ENCODE data around the gene SYT13.

SYT13 gene

DNA sequence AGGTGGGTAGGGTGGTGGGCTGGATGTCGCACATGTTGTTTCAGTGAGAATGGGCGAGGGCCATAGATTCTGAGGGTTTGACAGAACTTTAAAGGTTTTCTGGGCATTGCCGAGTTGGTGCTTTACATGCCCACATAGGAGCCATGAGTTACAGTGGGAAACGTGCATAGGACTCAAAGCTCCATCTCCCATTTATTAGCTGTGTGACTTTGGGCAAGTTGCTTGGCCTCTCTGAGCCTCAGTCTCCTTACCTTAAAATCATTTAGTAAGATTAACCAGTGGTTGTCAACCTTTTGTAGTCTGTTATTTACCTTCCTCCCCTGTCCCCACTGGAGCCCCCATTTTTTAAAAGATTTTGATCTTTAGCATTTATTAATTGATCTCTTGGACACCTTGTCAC lies 67.4 kb downstream of the SYT13 start:
- no peak for DNase-seq (ENCODE audit: low spot score)

DNA sequence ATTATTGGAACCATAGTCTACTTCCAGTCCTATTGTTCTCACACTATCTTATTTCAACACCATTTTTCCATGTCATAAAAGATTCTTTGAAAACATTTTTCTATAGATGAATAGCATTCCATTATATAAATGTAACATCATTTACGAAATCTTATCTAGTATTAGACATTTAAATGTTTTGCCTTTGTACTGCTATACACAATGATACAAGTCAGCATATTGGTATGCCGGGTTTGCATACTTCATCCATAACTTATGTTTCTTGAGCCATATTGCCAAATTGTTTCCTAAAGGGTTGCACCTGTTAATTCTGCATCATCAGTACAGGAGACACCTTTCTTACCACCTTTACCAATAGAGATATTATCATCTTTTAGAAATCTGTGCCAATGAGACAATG lies 68.2 kb downstream of the SYT13 start:
- DNase-seq (ENCODE audit: low spot score): no peak

DNA sequence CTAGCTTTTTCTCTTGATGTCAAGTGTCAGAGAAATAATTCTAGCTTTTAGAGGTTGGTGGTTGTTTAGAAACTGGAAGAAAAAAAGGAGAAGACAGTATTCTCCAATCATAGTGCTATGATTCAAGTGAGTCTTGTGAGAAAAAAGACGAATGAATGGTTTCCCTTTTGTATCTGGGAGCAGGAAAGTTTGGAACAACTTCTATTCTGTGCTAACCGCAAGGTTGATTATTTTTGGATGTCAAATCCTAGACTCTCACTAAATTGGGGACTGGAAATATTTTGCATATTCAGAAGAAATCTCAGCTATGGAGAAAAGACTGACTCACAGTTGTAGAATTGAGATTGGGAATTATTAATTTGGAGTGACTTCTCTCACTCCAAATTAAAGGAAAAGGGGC lies 69.2 kb downstream of the SYT13 start:
- DNase-seq (ENCODE audit: low spot score): no peak

DNA sequence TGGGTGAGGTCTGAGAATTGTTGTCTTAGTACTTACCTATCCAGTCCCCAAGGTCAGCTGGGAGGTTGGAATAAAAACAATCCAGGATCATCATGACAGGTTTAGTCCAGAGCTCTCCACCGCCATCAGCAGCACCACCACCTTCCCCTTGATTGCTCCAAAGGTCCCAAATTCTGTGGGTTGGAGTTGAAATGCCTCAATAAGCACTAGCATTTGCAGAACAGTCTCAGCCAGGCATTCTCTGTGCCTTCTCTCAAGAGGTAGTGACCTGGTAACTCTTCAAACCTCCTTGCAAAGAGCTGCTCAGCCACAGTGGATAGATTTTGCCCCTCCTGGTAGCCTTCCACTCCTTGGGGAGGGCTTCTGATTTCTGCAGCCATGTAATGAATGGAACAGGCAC lies 70.1 kb downstream of the SYT13 start:
- no peak for DNase-seq (ENCODE audit: low spot score)

DNA sequence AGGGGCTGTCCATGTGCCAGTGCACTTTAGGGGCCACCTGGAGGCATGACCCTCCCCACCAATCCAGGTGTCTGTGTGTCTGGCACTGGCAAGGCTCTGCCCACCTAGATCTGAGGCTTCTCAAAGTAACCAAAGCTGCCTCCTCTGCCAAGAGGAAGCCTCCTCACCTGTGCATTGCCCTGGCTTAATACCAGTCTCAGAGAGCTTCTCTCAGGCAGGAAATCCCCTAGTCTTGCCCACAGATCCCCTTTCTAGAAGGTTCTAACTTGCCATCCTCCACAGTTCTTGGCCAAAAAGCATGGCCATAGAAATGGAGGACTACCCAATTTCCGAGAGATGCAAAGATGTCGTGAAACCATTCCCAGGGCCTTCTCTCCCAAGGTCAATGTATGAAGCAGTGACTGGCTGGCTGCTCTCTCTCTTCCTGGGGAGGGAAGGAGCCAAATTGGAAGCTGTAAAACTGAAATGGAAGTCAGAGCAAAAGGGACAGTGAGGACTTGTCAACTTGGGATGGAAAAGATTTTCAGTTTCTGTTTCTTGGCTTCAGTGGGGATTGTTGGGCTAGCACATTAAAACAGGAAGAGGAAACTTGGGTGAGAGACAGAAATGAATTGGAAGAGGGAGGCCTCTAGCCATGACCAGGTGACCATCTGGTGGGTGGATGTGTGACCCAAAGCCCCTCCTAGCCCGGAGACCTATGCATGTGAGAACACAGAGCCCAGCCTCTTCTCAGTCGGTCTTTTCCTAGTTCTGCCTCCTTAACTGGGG lies 70.9 kb downstream of the SYT13 start:
- DNase-seq (ENCODE audit: low spot score): no peak

DNA sequence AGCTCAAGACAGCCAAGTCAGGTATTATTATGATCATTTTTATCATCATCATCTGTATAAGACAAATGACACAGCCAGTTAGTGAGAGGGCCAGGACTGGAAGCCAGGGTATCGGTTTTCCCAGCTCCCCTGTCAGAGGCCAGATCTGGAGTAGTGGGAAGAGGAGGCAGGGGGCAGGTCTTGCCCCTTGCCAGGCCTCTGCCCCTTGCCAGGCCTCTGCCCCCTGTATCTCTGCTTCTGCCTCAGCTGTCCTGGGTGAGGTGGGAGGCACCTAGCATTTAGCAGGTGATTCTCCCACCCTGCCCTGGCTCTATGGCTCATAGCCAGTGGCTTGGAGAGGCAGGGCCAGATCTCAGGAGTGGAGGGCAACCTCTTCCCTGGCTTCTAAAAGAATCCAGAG lies 72.4 kb downstream of the SYT13 start:
- DNase-seq (ENCODE audit: low spot score): no peak

DNA sequence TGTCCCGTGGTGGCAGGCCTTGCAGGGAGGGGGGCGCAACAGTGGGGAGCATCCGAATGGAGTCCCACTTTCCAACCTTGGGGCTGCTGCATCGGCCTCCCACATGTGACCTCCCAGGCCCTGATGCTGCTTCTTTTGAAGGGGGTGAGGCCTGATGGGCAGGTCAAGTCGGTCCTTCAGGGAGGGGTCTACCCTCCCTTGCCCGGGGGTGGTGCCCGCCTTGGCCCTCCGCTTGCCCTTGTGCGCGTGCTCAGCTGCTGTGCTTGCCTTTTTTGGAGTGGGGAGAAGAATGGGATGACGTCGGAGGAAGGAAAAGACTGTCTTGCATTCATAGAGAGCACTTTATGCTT lies 72.8 kb downstream of the SYT13 start:
- no peak for DNase-seq (ENCODE audit: low spot score)

DNA sequence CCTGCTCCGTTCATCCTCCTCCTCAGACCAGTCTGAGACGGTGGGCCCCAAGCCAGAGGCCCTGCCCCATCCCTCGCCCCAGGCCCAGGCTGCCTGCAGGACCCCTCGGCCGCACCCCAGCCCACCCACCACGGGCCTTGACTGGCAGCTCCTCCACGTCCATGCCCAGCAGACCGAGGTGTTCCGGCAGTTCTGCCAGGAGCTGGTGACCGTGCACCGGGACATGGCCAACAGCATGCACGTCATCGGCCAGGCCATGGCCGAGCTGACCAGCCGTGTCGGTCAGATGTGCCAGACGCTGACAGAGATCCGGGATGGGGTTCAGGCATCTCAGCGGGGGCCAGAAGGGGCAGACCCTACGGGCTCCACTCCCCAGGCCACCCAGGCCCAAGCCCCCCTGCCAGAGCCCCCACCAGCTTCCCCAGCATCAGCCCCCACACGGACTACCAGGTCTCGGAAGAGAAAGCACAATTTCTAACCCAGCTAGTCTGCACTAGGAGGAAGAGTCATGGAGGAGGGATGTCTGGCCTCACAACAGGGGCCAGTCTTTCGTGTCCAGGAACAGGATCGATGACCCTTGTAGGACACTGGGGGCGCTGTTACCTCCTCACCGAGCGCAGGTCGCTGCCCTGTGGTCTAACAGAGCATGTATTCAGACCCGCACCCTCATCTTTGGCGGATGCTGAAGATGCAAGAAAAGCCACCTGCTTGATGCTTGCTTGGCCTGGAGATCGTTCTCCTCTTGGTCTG lies 73.4 kb downstream of the SYT13 start:
- no peak for DNase-seq (ENCODE audit: low spot score)

DNA sequence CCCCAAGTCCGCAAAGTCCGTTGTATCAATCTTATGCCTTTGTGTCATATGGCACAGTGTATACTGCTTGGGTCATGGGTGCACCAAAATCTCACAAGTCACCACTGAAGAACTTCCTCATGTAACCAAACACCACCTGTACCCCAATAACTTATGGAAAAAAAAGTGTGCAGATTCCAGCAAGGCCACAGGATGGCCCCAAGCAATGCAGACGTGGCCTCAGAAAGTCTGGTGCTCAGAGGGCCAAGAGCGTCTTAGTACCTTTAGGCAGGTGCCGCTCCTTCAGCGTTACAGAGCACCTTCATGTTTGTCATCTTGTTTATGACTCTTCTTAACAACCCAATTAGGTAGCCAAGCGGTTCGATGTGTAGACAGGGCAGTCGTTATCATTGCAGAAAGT lies 74.4 kb downstream of the SYT13 start:
- no peak for DNase-seq (ENCODE audit: low spot score)

DNA sequence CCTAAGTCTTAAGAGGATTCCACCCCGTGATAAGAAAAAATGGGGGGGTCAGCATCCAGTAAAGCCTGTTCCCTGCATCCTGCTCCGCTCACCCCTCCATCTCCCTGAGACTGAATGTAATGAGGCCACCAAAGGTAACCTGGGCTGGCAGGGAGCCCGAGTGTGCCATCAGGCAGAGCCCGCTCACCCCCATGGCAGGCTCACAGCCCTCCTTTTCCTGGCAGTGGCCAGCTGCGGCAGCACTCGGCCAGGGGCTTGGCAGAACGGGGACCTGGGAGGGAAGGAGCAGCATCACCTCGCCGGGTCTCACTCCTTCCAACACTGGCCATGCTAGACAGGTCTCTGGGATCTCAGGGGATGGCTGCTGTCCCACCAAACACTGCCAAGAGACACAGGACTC lies 75.3 kb downstream of the SYT13 start:
- DNase-seq (ENCODE audit: low spot score): no peak

DNA sequence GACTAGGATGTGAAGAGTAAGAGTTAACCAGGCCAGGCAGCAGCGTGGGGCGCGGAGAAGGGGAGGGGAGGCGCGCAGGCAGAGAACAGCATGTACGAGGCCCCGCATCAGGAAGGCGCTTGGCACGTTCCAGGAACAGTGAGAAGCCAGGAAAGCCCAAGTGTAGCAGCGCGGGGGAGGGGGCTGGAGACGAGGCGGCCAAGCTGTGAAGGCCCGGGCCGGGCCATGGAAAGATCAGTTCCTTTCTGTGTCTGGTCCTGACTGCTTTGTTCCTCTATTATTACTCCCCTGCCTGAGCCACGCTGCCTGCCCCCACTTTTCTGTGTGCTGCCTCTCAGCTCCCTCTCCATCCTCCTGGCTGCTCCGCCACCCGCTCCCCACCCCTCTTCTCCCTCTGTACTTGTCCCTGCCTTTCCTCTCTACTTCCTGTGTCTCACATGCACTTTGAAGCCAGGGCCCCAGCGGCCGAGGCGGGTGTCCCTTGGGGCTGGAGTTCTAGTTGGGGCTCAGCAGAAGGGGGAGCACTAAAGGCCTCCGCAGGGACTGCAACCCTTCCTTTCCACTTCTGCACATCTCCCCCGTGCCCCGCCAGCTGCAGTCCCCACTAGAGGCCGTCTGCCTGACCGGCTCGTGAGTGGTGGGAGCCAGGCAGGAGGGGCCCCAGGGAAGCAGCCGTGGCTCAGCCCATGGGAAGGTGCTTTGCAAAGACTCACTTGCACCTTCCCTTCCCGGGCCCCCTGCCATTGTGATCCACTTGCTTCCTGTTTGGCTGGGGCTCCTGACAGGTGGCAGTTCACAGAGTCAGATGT lies 76.0 kb downstream of the SYT13 start:
- no peak for DNase-seq (ENCODE audit: low spot score)

DNA sequence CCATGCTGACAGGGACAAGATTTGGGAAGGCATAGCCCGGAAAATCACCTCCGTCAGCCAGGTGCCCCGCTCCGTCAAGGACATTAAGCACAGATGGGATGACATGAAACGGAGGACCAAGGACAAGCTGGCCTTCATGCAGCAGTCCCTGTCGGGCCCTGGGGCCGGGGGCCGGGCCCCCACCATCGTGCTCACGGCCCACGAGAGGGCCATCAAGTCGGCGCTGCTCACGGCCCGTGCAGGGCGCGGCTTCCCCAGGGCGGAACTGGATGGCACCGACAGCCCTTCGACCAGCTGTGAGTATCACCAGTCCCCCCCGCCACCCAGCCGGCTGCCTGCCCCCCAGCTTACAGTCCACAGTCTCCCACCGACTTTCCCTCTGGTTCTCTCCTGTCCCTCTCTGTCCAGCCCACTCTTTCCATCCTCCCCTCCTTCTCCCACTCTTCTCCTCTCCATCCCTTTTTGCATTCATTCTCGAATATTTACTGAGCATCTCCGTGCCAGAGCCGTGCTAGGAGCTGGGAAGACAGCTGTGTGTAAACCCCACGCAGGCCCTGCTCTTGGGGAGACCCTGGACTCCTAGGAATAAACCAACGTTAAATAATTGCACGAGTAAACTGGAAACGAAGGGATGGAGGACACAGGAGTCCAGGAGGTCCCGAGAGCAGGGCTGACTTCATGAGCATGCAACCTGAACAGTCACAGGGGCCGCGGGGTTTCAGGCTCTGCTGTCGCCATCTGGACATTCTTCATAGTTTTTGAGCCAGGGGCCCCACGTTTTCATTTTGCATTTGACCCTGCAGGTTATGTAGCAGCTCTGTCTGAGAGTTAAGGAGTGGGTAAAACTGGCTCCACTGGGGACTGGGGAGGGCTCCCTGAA lies 76.9 kb downstream of the SYT13 start:
- DNase-seq (ENCODE audit: low spot score): no peak

DNA sequence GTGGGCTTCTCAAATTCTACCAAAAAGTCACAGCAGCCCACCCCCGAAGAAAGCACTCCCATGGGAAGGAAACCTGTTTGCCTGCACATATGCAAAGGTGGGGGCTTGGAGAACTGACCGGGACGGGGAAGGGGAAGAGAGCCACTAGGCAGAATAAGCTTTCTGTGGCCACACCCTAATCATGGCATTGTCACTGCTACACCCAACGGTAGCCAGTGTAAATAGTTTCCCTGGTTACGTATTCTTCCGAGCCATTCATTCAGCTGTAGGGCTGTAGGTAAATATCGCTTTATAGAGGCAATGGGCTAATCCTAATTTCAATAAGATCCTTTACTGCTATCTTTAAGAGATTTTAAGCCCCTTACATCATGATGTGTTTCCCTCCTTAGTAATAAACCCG lies 78.0 kb downstream of the SYT13 start:
- DNase-seq (ENCODE audit: low spot score): no peak

DNA sequence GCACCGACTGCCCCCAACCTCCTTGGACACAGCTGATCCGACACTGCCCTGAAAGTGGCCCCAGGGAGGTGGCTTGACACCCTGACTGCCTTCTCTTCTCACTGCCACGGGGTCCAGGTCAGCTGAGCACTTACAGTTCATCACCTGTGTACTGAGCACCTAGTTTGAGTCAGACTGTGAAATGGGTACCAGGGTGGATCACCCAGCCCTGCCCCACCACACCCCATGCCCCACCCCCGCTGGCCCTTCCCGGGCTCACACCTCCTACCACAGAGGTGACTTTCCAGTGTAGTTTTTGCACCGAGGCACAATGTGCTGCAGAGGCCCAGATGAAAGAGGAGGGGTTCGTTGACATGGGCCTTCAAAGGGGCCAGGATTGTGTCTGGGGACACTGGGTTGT lies 80.2 kb downstream of the SYT13 start:
- no peak for DNase-seq (ENCODE audit: low spot score)

DNA sequence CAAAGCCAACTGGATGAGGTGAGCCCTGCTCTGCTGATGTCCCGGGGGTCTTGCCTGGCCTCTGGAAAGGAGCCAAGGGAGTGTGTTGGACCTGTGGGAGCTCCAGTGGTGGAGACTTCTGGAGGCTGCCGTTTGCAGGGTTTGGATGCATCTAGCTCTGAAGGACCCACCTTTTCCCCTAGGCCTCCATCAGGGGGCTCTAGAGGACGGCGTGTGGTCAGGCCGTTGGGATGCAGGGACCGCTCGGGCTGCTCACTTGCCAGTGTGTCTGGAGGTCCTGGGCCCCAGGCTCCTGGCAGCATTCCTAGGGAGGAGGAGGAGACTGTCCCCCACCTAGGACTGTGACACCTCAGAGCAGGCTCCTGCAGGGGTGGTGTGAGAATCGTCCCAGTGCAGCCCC lies 81.4 kb downstream of the SYT13 start:
- no peak for DNase-seq (ENCODE audit: low spot score)

DNA sequence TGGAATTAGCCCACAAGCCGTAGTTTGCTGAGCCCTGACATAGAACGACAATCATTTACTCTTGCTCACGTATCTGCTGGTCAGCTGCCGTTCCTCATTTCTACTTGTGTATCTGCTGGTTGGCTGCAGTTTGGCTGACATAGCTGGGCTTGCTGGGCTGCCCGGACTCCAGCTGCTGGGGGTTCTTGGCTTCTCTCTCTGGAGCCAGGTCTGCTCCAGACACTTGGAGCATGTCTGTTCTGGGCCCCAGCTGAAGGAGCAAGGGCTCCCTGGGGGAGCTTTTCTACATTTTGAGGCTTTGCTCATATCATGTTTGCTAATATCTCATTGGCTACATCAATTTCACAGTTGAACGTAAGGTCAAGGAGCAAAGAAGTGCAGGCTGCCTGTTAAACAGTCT lies 92.4 kb downstream of the SYT13 start:
- DNase-seq (ENCODE audit: low spot score): no peak

Measured in activated CD4-positive, alpha-beta T cell treated with anti-CD3 and anti-CD28 coated beads, Interleukin-2, Interleukin-4, amounts not matched to agents 100 ng/mL and 50 ng/mL, durations not matched to agents 16 hours and 8 hours (primary cell).